Measurements from ENCODE around the gene DIS3L2. TPM values are rescaled to one million over a fixed set of nuclear protein-coding genes. Genes with fewer than 3 reads are reported as not detected.

DIS3L2 gene
- total and polyA plus RNA-seq, 2 of the 4 experiments (the other 2 are of a cell fraction) = 14.7 to 19.2 TPM

DNA sequence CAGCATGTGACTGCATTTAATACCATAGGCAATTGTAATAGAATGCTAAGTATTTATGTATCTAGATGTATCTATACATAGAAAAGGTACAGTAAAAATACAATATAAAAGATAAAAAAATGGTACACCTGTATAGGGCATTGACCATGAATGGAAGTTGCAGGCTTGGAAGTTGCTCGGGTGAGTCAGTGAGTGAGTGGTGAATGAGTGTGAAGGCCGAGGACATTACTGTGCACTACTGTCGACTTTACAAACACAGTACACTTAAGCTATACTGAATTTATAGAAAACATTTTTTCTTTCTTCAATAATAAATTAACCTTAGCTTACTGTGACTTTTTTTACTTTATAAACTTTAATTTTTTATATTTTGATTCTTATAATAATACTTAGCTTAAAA is 8.9 kb downstream of the DIS3L2 start:
- Histone ChIP-seq H3K14ac (replicated peaks; ENCODE audit: low read depth, low read length) (no peak overlapping the region), H2BK20ac (ENCODE audit: low read depth, low read length) (no peak overlapping the region), H3K23ac (ENCODE audit: low read depth, low read length) (no peak overlapping the region), H3K9me3 (ENCODE audit: control insufficient read depth, insufficient read depth, low read length) (no peaks in the 10 kb centered on the region), H2BK120ac (ENCODE audit: low read depth, low read length) (no peak overlapping the region), H3K56ac (ENCODE audit: extremely low read depth, insufficient read depth, low read length) (no peak overlapping the region), H3K79me1 (ENCODE audit: low read depth in 1 of 2, low read length in 2 of 2) (peaks cover 22 to 27% of the 10 kb centered on the region in 2 experiments; a peak in 3 of 4 replicates), H3K27ac (ENCODE audit: insufficient read depth, low read length) (no peak overlapping the region), H3K9ac (ENCODE audit: low read depth, low read length) (no peak overlapping the region), H3K27me3 (ENCODE audit: control insufficient read depth, insufficient read depth, low read length) (no peaks in the 10 kb centered on the region), H3K4ac (ENCODE audit: low read depth, low read length) (no peak overlapping the region), H3K36me3 (ENCODE audit: control insufficient read depth, insufficient read depth, low read length) (no peaks in the 10 kb centered on the region), H2AK5ac (ENCODE audit: low read depth, low read length) (no peak overlapping the region), H3K4me3 (ENCODE audit: insufficient read depth, low read depth, low read length) (no peak overlapping the region), H4K5ac (ENCODE audit: low read depth, low read length) (no peak overlapping the region), H3K9me1 (ENCODE audit: insufficient read depth, low read length) (no peaks in the 10 kb centered on the region), H2BK15ac (ENCODE audit: low read depth, low read length) (no peak overlapping the region), H3K18ac (ENCODE audit: low read depth, low read length) (no peak overlapping the region), H3K4me1 (ENCODE audit: control insufficient read depth, insufficient read depth, low read length) (no peaks in the 10 kb centered on the region), H2BK5ac (ENCODE audit: low read depth, low read length, poor library complexity, severe bottlenecking) (no peak overlapping the region), H3K4me2 (ENCODE audit: low read depth, low read length) (no peak overlapping the region), H4K20me1 (ENCODE audit: insufficient read depth, low read length) (peaks cover 7% of the 10 kb centered on the region; the same call in 1 of the 2 replicates), H4K8ac (ENCODE audit: low read depth in 2 of 2, low read length in 2 of 2) (no peak overlapping the region), H4K91ac (ENCODE audit: insufficient read depth, low read depth, low read length) (no peak overlapping the region), H2AFZ (replicated peaks; ENCODE audit: low read length, poor library complexity) (no peak overlapping the region), H2AK9ac (replicated peaks; ENCODE audit: low read depth, low read length, poor library complexity) (no peak overlapping the region)
- dilution Hi-C loops (cut with HindIII; ENCODE audit: low sequenced_read_pairs, unreplicated experiment) (no loop called here), in situ Hi-C loops (cut with MboI; ENCODE audit: low sequenced_read_pairs) (no loop called here), intact Hi-C loops (cut with micrococcal nuclease) (no loop called here)
- ATAC-seq (ENCODE audit: low read depth) = no peak
- CTCF ChIA-PET = no interaction called here
- WGBS, 2 experiments (ENCODE audit: extremely low coverage in 2 of 2, insufficient read length in 1 of 2) = no CpG with 5 or more reads among the region's 3 CpGs
- DNase-seq = peak; percentile 34
- no TSS peak for BruUV-seq (replicated peaks)
- POLR2A ChIA-PET (ENCODE audit: unreplicated experiment) = interaction anchor here (0.9 kb wide), 1 partner anchor 12 kb away, joined by 5 read pairs; no protein-coding TSS in a partner anchor
- no peak for TF ChIP-seq RAD21 (IDR thresholded peaks at IDR 0.05; ENCODE audit: low read length)
- TF ChIP-seq, protein P1, sequence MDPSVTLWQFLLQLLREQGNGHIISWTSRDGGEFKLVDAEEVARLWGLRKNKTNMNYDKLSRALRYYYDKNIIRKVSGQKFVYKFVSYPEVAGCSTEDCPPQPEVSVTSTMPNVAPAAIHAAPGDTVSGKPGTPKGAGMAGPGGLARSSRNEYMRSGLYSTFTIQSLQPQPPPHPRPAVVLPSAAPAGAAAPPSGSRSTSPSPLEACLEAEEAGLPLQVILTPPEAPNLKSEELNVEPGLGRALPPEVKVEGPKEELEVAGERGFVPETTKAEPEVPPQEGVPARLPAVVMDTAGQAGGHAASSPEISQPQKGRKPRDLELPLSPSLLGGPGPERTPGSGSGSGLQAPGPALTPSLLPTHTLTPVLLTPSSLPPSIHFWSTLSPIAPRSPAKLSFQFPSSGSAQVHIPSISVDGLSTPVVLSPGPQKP (IDR thresholded peaks at IDR 0.05; ENCODE audit: borderline replicate concordance, low read depth, low read length) = no peak
- TF ChIP-seq MAFK (IDR thresholded peaks at IDR 0.05; ENCODE audit: low read depth, low read length) = no peak
- no peak for TF ChIP-seq MAZ (IDR thresholded peaks at IDR 0.05; ENCODE audit: borderline replicate concordance, low read depth, low read length)
- TF ChIP-seq POLR2A (IDR thresholded peaks at IDR 0.05; ENCODE audit: low read depth, low read length) = no peak
- TF ChIP-seq CHD1 (IDR thresholded peaks at IDR 0.05; ENCODE audit: low read depth, low read length) = no peak
